ENCODE results near the gene SKA1.

SKA1 gene, protein sequence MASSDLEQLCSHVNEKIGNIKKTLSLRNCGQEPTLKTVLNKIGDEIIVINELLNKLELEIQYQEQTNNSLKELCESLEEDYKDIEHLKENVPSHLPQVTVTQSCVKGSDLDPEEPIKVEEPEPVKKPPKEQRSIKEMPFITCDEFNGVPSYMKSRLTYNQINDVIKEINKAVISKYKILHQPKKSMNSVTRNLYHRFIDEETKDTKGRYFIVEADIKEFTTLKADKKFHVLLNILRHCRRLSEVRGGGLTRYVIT
- total RNA-seq, result 0.30 to 6.0 (median 1.1) reads per million in 9 experiments

DNA sequence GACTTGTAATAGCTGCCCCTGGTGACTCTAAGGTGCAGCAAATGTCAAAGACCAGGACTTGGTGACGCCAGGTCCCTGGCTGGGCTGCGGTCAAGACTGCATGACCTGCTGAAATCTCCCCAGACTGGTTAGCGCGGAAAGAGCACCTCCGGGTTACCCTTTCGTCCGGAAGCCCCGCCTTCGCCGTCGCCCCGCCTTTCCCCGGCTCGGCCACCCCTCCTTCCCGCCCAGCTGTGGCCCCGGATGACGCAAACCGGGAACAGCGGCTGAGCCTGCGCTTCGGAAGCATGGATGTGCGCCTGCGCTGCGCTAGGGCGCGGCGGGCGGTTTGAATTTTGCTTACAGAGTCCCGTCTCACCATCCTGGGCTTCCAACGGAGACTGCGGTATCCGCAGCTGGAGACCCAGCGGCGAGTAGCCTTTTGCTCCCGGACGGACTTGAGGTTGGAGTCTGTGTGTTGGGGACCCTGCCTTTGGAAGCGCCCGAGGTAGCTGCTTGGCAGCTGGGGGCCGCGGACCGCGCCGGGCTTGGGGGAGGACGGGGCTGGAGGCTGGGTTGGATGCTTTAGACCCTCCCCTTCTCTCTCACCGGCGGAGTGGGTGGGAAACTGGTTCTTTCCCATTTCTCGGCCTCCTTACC lies at the start of gene SKA1:
Gene SKA1, plus strand, starts transcription at position 294 of the 639 bp plus-strand sequence. CDS start 785 bp downstream, outside the sequence.
- Mint-ChIP-seq H3K4me1 (ENCODE audit: low read depth in 2 of 2) (peaks cover 0 to 4% of the 10 kb centered on the region in 2 donors), H3K4me3 (peak within 1 kb of the TSS; percentile 75 to 77), H3K27ac (peak within 1 kb of the TSS; percentile 86 to 91), H3K27me3 (peaks cover 9 to 16% of the 10 kb centered on the region in 2 donors), H3K9me3 (peaks cover under 1% of the 10 kb centered on the region in 2 donors), H3K36me3 (ENCODE audit: insufficient read depth) (peaks cover 6% of the 10 kb centered on the region)
- ATAC-seq (replicated peaks) (peak; percentile 98), DNase-seq (peak; percentile 84 to 90 (median 89))

- DNase-seq (no peak), ATAC-seq (replicated peaks) (no peak)
- peaks cover 38 to 43% of the 10 kb centered on the region in 2 donors for H3K27me3 Mint-ChIP-seq
- H3K9me3 Mint-ChIP-seq, result no peaks in the 10 kb centered on the region
- H3K36me3 Mint-ChIP-seq (ENCODE audit: insufficient read depth), result no peaks in the 10 kb centered on the region
- no peaks in the 10 kb centered on the region for H3K4me1 Mint-ChIP-seq (ENCODE audit: low read depth in 2 of 2)
- H3K27ac Mint-ChIP-seq, result no peak overlapping the region
- no peak overlapping the region for H3K4me3 Mint-ChIP-seq
Observed at GRCh38 chr18:50327983-50328382, 46.9 kb upstream of the SKA1 start.

- ATAC-seq (replicated peaks) (no peak), DNase-seq (no peak)
- Mint-ChIP-seq H3K36me3 (ENCODE audit: insufficient read depth) (no peaks in the 10 kb centered on the region), H3K4me1 (ENCODE audit: low read depth in 2 of 2) (no peaks in the 10 kb centered on the region), H3K27ac (no peak overlapping the region), H3K27me3 (peaks cover 35 to 43% of the 10 kb centered on the region in 2 donors), H3K4me3 (no peak overlapping the region), H3K9me3 (no peaks in the 10 kb centered on the region)
Observed at GRCh38 chr18:50330176-50330575, 44.7 kb upstream of the SKA1 start.

DNA sequence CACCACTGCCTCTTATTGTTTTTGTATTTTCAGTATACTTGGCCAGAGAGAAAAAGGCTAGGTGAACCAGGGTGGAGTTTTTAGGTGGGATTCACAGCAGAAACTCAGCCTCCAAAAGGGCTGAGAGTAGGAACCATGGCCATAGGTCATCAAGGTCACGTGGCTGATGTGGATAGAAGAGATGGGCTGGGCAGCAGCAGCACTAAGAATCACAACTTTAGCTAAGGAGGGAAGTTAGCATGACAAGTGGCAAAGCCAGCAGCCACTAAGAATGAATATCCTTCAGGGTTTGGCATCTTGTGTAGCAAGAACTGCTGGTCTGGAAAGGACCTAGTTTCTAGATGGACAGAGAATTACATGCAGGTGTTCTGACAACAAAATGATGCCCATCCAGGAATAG lies 43.2 kb upstream of the SKA1 start:
- Mint-ChIP-seq H3K27ac (no peak overlapping the region), H3K9me3 (no peaks in the 10 kb centered on the region), H3K4me3 (no peak overlapping the region), H3K27me3 (peaks cover 23 to 40% of the 10 kb centered on the region in 2 donors), H3K36me3 (ENCODE audit: insufficient read depth) (no peaks in the 10 kb centered on the region), H3K4me1 (ENCODE audit: low read depth in 2 of 2) (no peaks in the 10 kb centered on the region)
- ATAC-seq (replicated peaks) (no peak), DNase-seq (no peak)

DNA sequence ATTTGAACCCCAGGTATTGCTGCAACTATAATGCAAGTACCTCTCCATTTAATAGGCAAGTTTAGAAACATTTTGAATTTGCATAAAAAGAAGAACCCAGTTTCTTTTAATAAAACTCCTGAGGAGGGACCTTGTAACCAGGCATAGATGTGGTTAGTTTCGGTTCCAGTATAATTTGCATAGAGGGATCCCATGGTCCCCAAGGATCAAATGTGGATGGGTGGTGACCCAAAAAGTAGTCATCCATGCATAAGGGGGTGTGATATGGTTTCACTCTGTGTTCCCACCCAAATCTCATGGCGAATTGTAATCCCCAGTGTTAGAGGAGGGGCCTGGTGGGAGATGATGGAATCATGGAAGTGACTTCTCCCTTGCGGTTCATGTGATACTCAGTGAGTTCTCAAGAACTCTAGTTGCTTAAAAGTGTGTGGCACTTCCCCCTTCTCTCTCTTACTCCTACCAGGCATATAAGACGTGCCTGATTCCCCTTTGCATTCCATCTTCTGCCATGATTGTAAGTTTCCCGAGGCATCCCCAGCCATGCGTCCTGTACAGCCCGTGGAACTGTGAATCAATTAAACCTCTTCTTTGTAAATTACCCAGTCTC lies 40.2 kb upstream of the SKA1 start:
- no peak for DNase-seq
- Mint-ChIP-seq H3K27me3 (peaks cover 7 to 17% of the 10 kb centered on the region in 2 donors), H3K27ac (no peak overlapping the region), H3K4me3 (no peak overlapping the region), H3K4me1 (ENCODE audit: low read depth in 2 of 2) (no peaks in the 10 kb centered on the region), H3K36me3 (ENCODE audit: insufficient read depth) (no peaks in the 10 kb centered on the region), H3K9me3 (no peaks in the 10 kb centered on the region)
- no peak for ATAC-seq (replicated peaks)

DNA sequence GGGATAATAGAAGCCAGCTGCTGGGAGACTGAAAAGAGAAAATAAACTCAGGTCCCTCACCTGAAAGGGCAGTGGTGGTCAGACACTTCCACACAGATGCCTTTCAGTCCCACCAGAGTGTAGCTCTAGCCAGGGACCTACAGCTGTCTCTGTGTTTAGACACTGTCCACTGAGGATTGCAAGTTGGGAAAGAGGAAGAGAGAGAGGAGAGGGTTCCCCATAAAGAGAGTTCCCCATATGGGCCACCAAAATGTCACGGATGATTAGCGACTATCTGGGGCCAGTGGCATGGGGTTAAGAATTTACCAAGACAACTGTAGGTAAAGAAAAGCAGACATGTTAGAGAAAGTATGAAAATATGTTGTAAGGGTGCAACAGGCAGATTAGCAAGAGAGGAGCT lies 36.7 kb upstream of the SKA1 start:
- Mint-ChIP-seq H3K4me3 (no peak overlapping the region), H3K36me3 (ENCODE audit: insufficient read depth) (no peaks in the 10 kb centered on the region), H3K9me3 (no peaks in the 10 kb centered on the region), H3K27me3 (no peaks in the 10 kb centered on the region), H3K4me1 (ENCODE audit: low read depth in 2 of 2) (no peaks in the 10 kb centered on the region), H3K27ac (no peak overlapping the region)
- no peak for DNase-seq
- ATAC-seq (replicated peaks), result no peak

GRCh38 chr18:50338715-50339114 lies 36.1 kb upstream of the SKA1 start:
- no peak for ATAC-seq (replicated peaks)
- no peaks in the 10 kb centered on the region for H3K27me3 Mint-ChIP-seq
- H3K9me3 Mint-ChIP-seq, result no peaks in the 10 kb centered on the region
- DNase-seq, result no peak
- H3K36me3 Mint-ChIP-seq (ENCODE audit: insufficient read depth), result no peaks in the 10 kb centered on the region
- H3K4me3 Mint-ChIP-seq, result no peak overlapping the region
- H3K27ac Mint-ChIP-seq, result no peak overlapping the region
- H3K4me1 Mint-ChIP-seq (ENCODE audit: low read depth in 2 of 2), result no peaks in the 10 kb centered on the region

GRCh38 chr18:50340078-50340477 lies 34.8 kb upstream of the SKA1 start:
- Mint-ChIP-seq H3K4me3 (no peak overlapping the region), H3K27me3 (no peaks in the 10 kb centered on the region), H3K9me3 (no peaks in the 10 kb centered on the region), H3K36me3 (ENCODE audit: insufficient read depth) (no peaks in the 10 kb centered on the region), H3K27ac (no peak overlapping the region), H3K4me1 (ENCODE audit: low read depth in 2 of 2) (no peaks in the 10 kb centered on the region)
- DNase-seq, result no peak
- no peak for ATAC-seq (replicated peaks)

GRCh38 chr18:50341443-50341842 lies 33.4 kb upstream of the SKA1 start:
- no peaks in the 10 kb centered on the region for H3K4me1 Mint-ChIP-seq (ENCODE audit: low read depth in 2 of 2)
- no peaks in the 10 kb centered on the region for H3K36me3 Mint-ChIP-seq (ENCODE audit: insufficient read depth)
- no peak overlapping the region for H3K4me3 Mint-ChIP-seq
- no peak overlapping the region for H3K27ac Mint-ChIP-seq
- H3K27me3 Mint-ChIP-seq, result no peaks in the 10 kb centered on the region
- ATAC-seq (replicated peaks), result no peak
- no peaks in the 10 kb centered on the region for H3K9me3 Mint-ChIP-seq
- DNase-seq, result no peak

DNA sequence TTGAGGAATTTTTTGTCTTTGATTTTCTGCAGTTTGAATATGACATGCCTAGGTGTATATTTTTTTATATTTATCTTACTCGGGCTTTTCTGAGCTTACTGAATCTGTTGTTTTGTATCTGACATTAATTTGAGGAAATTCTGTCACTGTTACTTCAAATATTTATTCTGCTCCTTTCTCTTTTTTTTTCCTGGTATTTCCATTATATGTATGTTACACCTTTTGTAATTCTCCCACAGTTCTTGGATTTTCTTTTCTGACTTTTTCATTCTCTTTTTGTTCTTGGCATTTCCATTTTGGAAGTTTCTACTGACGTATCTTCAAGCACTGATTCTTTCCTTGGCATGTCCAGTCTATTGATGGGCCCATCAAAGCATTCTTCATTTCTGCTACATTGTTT lies 24.1 kb upstream of the SKA1 start:
- no peaks in the 10 kb centered on the region for H3K4me1 Mint-ChIP-seq (ENCODE audit: low read depth in 2 of 2)
- DNase-seq (no peak), ATAC-seq (replicated peaks) (no peak)
- no peaks in the 10 kb centered on the region for H3K9me3 Mint-ChIP-seq
- H3K27ac Mint-ChIP-seq, result no peak overlapping the region
- H3K4me3 Mint-ChIP-seq, result no peak overlapping the region
- H3K27me3 Mint-ChIP-seq, result peaks cover 33 to 39% of the 10 kb centered on the region in 2 donors
- no peaks in the 10 kb centered on the region for H3K36me3 Mint-ChIP-seq (ENCODE audit: insufficient read depth)

DNA sequence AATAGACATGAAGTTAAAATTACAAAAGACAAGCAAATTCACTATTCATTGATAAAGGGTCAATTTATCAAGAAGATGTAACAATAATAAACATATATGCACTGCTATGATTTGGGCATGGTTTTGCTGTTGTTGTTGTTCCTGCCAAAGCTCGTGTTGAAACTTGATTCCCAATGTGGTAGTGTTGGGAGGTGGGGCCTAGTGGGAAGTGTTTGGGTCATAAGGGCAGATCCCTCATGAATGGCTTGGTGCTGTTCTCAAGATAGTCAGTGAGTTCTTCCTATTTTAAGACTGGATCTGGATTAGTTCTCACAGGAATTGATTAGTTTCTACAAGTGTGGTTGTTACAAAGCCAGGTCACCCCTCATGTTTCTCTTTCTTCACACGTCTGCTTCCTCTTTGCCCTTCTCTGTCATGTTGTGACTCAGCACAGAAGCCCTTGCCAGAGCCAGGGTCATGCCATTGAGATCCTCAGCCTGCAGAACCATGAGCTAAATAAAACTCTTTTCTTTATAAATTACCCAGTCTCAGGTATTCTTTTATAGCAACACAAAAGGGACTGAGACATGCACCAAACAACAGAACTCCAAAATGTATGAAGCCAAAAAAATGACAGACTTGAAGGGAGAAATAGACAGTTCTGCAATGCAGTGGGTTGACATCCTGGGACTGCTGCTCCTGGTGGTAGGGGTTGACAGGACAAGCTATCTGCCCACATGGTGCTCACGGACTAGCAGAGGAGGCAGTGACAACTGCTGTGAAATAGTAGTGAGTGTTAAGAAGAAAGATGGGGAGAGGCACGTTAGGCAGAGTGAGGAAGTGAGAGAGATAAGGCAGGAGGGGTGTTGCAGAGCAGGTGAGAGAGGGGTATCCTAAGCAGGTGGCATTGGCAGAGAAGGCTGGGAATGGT lies 18.6 kb upstream of the SKA1 start:
- Mint-ChIP-seq H3K27ac (no peak overlapping the region), H3K4me1 (ENCODE audit: low read depth in 2 of 2) (peaks cover 6 to 8% of the 10 kb centered on the region in 2 donors), H3K9me3 (no peaks in the 10 kb centered on the region), H3K36me3 (ENCODE audit: insufficient read depth) (no peaks in the 10 kb centered on the region), H3K27me3 (peaks cover 26 to 41% of the 10 kb centered on the region in 2 donors), H3K4me3 (peak overlapping the region; percentile 16 to 17)
- DNase-seq, result no peak
- ATAC-seq (replicated peaks), result peak; percentile 66

DNA sequence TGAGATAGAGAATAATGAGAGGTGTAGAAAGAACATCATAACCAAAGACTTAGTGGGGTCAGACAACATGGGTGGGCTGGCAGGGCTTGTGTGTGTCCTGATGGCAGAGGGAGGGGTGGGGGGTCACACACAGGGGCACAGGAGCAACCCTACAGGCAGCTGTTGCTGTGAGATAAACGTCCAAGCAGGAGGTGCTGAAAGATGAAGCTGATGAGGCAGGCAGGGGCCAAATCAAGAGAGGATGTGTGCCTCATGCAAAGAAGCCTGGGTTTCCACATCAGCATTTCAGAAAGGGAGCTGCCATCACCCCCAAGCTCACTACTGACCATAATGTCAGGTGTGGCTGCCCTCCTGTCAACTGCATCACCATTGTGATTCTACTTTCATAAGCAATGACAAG lies 16.0 kb upstream of the SKA1 start:
- no peak for DNase-seq
- no peak overlapping the region for H3K4me3 Mint-ChIP-seq
- H3K4me1 Mint-ChIP-seq (ENCODE audit: low read depth in 2 of 2), result peaks cover 6 to 8% of the 10 kb centered on the region in 2 donors
- no peaks in the 10 kb centered on the region for H3K9me3 Mint-ChIP-seq
- no peaks in the 10 kb centered on the region for H3K36me3 Mint-ChIP-seq (ENCODE audit: insufficient read depth)
- H3K27me3 Mint-ChIP-seq, result peaks cover 7 to 33% of the 10 kb centered on the region in 2 donors
- no peak overlapping the region for H3K27ac Mint-ChIP-seq
- no peak for ATAC-seq (replicated peaks)

- peaks cover 0 to 33% of the 10 kb centered on the region in 2 donors for H3K27me3 Mint-ChIP-seq
Observed at GRCh38 chr18:50359806-50360205, 15.0 kb upstream of the SKA1 start.

More at GRCh38 chr18:50359806-50360205, 15.0 kb upstream of the SKA1 start:
- peaks cover 6 to 8% of the 10 kb centered on the region in 2 donors for H3K4me1 Mint-ChIP-seq (ENCODE audit: low read depth in 2 of 2)
- no peaks in the 10 kb centered on the region for H3K9me3 Mint-ChIP-seq
- ATAC-seq (replicated peaks) (no peak), DNase-seq (no peak)
- H3K4me3 Mint-ChIP-seq, result no peak overlapping the region
- H3K36me3 Mint-ChIP-seq (ENCODE audit: insufficient read depth), result no peaks in the 10 kb centered on the region
- H3K27ac Mint-ChIP-seq, result no peak overlapping the region
